Tibial nerve (tissue), 4 donors: ENCODE data around the gene PIGP. TPM values are rescaled to one million over a fixed set of nuclear protein-coding genes. Genes with fewer than 3 reads are reported as not detected.
A peak's percentile ranks its signal among the peaks of the same experiment; 100 is the strongest.

Source experiments
- DNase-seq, 2 donors: peaks; one replicate each; pipeline ENCODE4 v3.0.0-alpha.2; 2019; ENCODE audit warnings: low spot score in 2 of 2
- H3K27ac ChIP-seq, 4 donors: fragments of 200-600 bp; sonication (generic) in 3 of 4; one replicate each; pipeline ENCODE4 v1.5.1; 2017 to 2019; ENCODE audit warnings: mild to moderate bottlenecking in 1 of 4
- H3K27me3 ChIP-seq, 2 donors: fragments of 200-600 bp; sonication (generic) in 1 of 2; one replicate each; pipeline versions ENCODE4 v1.5.1 to v1.6.0; 2017 to 2019
- H3K36me3 ChIP-seq, 3 donors: fragments of 200-600 bp; sonication (generic); one replicate each; pipeline ENCODE4 v1.5.1; 2018 to 2019
- H3K4me1 ChIP-seq, 4 donors: fragments of 200-600 bp; sonication (generic) in 3 of 4; one replicate each; pipeline ENCODE4 v1.5.1; 2017 to 2019
- H3K4me3 ChIP-seq, 4 donors: fragments of 200-600 bp; sonication (generic) in 3 of 4; one replicate each; pipeline ENCODE4 v1.5.1; 2017 to 2019; ENCODE audit warnings: mild to moderate bottlenecking in 1 of 4, moderate library complexity in 1 of 4
- H3K9me3 ChIP-seq, 4 donors: fragments of 200-600 bp; sonication (generic) in 3 of 4; one replicate each; pipeline ENCODE4 v1.5.1; 2017 to 2019
- CTCF ChIP-seq, 5 experiments: fragments of 200-600 bp in 3 of 5; fragments of 450-650 bp in 2 of 5; sonication (generic) in 3 of 5; IDR thresholded peaks; one replicate each; pipeline ENCODE4 v1.5.1; 2016 to 2019; ENCODE audit warnings: antibody characterized with exemption in 5 of 5, mild to moderate bottlenecking in 3 of 5, moderate library complexity in 2 of 5
- EP300 ChIP-seq, 2 donors: sonication (generic); formaldehyde crosslinking; IDR thresholded peaks; one replicate each; pipeline ENCODE4 v1.6.1; 2017; ENCODE audit warnings: antibody characterized with exemption in 2 of 2, mild to moderate bottlenecking in 1 of 2
- POLR2A ChIP-seq, 2 donors: fragments of 450-650 bp; IDR thresholded peaks; one replicate each; pipeline ENCODE4 v1.6.1; 2017; ENCODE audit warnings: antibody characterized with exemption in 2 of 2, mild to moderate bottlenecking in 2 of 2, moderate library complexity in 2 of 2
- WGBS, 2 donors: methylation state at CpG; one replicate each; pipeline ENCODE4 v1.1.5; 2018; 5-methylcytosine and 5-hydroxymethylcytosine counted together
- total RNA-seq, 4 donors: library from RNA; depleted of rRNA; stranded (reverse); fragments of >200 nt; gene quantifications; one replicate each; pipeline ENCODE4 v1.1.0, GENCODE V29; 2016

The PIGP gene
- total RNA-seq, 4 donors from 2014 or later, result 4.5 to 40.0 (median 26.5) TPM

- Histone ChIP-seq H3K4me1 (peaks cover 0 to 10% (median 7%) of the 10 kb centered on the region in 4 donors), H3K36me3 (peaks cover 0 to 25% (median 0%) of the 10 kb centered on the region in 3 donors), H3K27ac (peak overlapping the region in 1 of 4 donors; percentile 84), H3K4me3 (no peak overlapping the region), H3K9me3 (no peaks in the 10 kb centered on the region), H3K27me3 (no peaks in the 10 kb centered on the region)
- WGBS, 2 donors, result 64 to 76% methylated on average over 7 of the region's 7 CpGs
- no peak for DNase-seq
- TF ChIP-seq EP300 (IDR thresholded peaks at IDR 0.05) (peak in 1 of 2 donors; percentile 7), CTCF (IDR thresholded peaks at IDR 0.05) (no peak), POLR2A (IDR thresholded peaks at IDR 0.05) (no peak)
Measured at GRCh38 chr21:37061926-37062592, 10.8 kb downstream of the PIGP start.

DNA sequence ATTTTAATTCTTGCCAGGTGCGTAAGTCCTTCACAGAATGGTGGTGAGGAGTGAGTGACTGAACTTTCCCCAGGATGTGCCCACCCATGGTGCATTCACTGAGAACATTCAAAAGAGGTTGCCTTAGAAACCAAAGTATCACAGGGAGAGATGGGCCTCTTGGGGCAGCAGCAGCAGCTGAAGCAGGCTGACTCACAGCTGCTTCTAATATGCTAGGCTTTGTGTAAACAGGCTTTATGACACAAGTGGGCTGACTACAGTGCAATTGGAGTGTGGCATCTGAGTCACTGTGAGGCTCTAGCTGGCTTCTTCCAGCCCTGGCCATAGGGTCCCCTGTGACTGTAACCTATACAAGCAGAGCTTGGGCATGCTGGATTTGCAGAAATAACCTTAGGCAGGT is 12.6 kb downstream of the PIGP start:
- 50 to 56% methylated on average over 1 of the region's 1 CpG for WGBS, 2 donors
- H3K27me3 ChIP-seq, result no peaks in the 10 kb centered on the region
- H3K9me3 ChIP-seq, result no peaks in the 10 kb centered on the region
- TF ChIP-seq EP300 (IDR thresholded peaks at IDR 0.05), result peak in 1 of 2 donors; percentile 61
- no peak for TF ChIP-seq CTCF (IDR thresholded peaks at IDR 0.05)
- peak; percentile 29 to 57 for DNase-seq
- peaks cover 0 to 10% (median 7%) of the 10 kb centered on the region in 4 donors for H3K4me1 ChIP-seq
- H3K27ac ChIP-seq, result peak overlapping the region in 2 of 4 donors; percentile 69 to 84
- H3K36me3 ChIP-seq, result peaks cover 0 to 11% (median 0%) of the 10 kb centered on the region in 3 donors
- H3K4me3 ChIP-seq, result no peak overlapping the region

GRCh38 chr21:37059181-37059580 is 13.7 kb downstream of the PIGP start:
- peaks cover 0 to under 1% (median 0%) of the 10 kb centered on the region in 3 donors for H3K36me3 ChIP-seq
- H3K4me1 ChIP-seq, result peaks cover 0 to 10% (median 7%) of the 10 kb centered on the region in 4 donors
- DNase-seq, result no peak
- H3K27me3 ChIP-seq, result no peaks in the 10 kb centered on the region
- no peak overlapping the region for H3K4me3 ChIP-seq
- H3K27ac ChIP-seq, result no peak overlapping the region
- TF ChIP-seq CTCF (IDR thresholded peaks at IDR 0.05) (no peak), POLR2A (IDR thresholded peaks at IDR 0.05) (no peak), EP300 (IDR thresholded peaks at IDR 0.05) (no peak)
- 68 to 75% methylated on average over 5 of the region's 5 CpGs for WGBS, 2 donors
- H3K9me3 ChIP-seq, result no peaks in the 10 kb centered on the region

DNA sequence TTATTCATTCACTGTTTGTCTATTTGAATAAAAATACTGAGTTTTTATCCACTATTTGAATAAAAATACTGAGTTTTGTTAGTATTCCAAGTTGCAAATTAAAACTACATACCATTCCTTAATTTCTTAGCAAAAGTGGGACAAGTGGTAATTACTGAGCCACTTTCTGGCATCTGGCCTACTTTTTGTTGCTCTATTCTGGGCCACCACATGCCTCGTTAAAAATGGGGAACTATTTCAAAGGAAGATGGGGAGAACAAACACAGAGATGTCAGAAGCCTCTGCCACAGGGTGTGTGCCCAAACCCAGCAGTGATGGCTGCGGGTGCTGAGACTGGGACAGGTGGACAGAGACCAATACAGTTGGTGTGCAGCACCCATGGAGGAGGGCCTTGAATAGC is 14.6 kb downstream of the PIGP start:
- no peak overlapping the region for H3K27ac ChIP-seq
- no peaks in the 10 kb centered on the region for H3K27me3 ChIP-seq
- DNase-seq, result no peak
- peaks cover 0 to 10% (median 7%) of the 10 kb centered on the region in 4 donors for H3K4me1 ChIP-seq
- 60 to 65% methylated on average over 2 of the region's 2 CpGs for WGBS, 2 donors
- H3K9me3 ChIP-seq, result no peaks in the 10 kb centered on the region
- no peaks in the 10 kb centered on the region for H3K36me3 ChIP-seq
- TF ChIP-seq EP300 (IDR thresholded peaks at IDR 0.05), result no peak
- no peak for TF ChIP-seq CTCF (IDR thresholded peaks at IDR 0.05)
- TF ChIP-seq POLR2A (IDR thresholded peaks at IDR 0.05), result no peak
- no peak overlapping the region for H3K4me3 ChIP-seq

- DNase-seq, result no peak
- Histone ChIP-seq H3K4me3 (no peak overlapping the region), H3K4me1 (peaks cover 0 to 10% (median 7%) of the 10 kb centered on the region in 4 donors), H3K36me3 (no peaks in the 10 kb centered on the region), H3K9me3 (no peaks in the 10 kb centered on the region), H3K27ac (no peak overlapping the region), H3K27me3 (no peaks in the 10 kb centered on the region)
- 92% methylated on average over 7 of the region's 7 CpGs for WGBS, 2 donors
- TF ChIP-seq EP300 (IDR thresholded peaks at IDR 0.05) (no peak), POLR2A (IDR thresholded peaks at IDR 0.05) (no peak), CTCF (IDR thresholded peaks at IDR 0.05) (no peak)
Measured at GRCh38 chr21:37057614-37058013, 15.3 kb downstream of the PIGP start.
